ENCODE results near the gene YWHAH. TPM values are rescaled to one million over a fixed set of nuclear protein-coding genes. Genes with fewer than 3 reads are reported as not detected.

YWHAH gene
- total and polyA plus RNA-seq, 2 of the 8 experiments (the other 6 are each of a cell fraction or from before 2014, with no cell fraction given) = 146 to 247 TPM

GRCh38 chr22:31912407-31912743 is 32.0 kb upstream of the YWHAH start:
- Histone ChIP-seq H3K18ac (ENCODE audit: extremely low read depth, low read length) (no peak overlapping the region), H2AK5ac (ENCODE audit: low read depth, low read length) (no peak overlapping the region), H3K4me2 (ENCODE audit: insufficient read depth in 1 of 2, low read depth in 2 of 2, low read length in 2 of 2) (no peak overlapping the region), H3K27me3 (replicated peaks in 1 of 4; ENCODE audit: control insufficient read depth in 3 of 4, extremely low read depth in 1 of 4, insufficient read depth in 3 of 4, low read length in 3 of 4) (no peaks in the 10 kb centered on the region), H2BK120ac (replicated peaks; ENCODE audit: low read depth, low read length) (no peak overlapping the region), H3K79me2 (ENCODE audit: control insufficient read depth in 1 of 2, insufficient read depth in 2 of 2, low read length in 2 of 2) (no peaks in the 10 kb centered on the region), H3K4ac (replicated peaks; ENCODE audit: insufficient read length, low read depth, low read length) (no peak overlapping the region), H3K23me2 (ENCODE audit: low read depth, low read length) (no peaks in the 10 kb centered on the region), H2BK15ac (ENCODE audit: low read length) (no peak overlapping the region), H2BK12ac (ENCODE audit: low read depth, low read length) (no peak overlapping the region), H3K4me3 (ENCODE audit: extremely low read depth in 1 of 4, insufficient read depth in 2 of 4, low read depth in 3 of 4, low read length in 4 of 4) (no peak overlapping the region), H3K9ac (replicated peaks in 1 of 4; ENCODE audit: extremely low read depth in 1 of 4, low read depth in 3 of 4, low read length in 3 of 4) (no peak overlapping the region), H3K56ac (replicated peaks; ENCODE audit: insufficient read length, low read depth, low read length) (no peak overlapping the region), H3K27ac (ENCODE audit: low read depth, low read length) (no peak overlapping the region), H3K23ac (ENCODE audit: insufficient read length) (no peak overlapping the region), H4K8ac (ENCODE audit: extremely low read depth, insufficient read depth, low read length) (no peak overlapping the region), H4K20me1 (replicated peaks in 1 of 2; ENCODE audit: control insufficient read depth in 1 of 2, insufficient read depth in 2 of 2, low read length in 2 of 2) (no peaks in the 10 kb centered on the region), H4K5ac (ENCODE audit: insufficient read length, low read depth, low read length) (no peak overlapping the region), H2BK5ac (ENCODE audit: low read depth, low read length) (no peak overlapping the region), H3K4me1 (replicated peaks in 1 of 4; ENCODE audit: control insufficient read depth in 3 of 4, insufficient read depth in 4 of 4, low read length in 3 of 4) (no peaks in the 10 kb centered on the region), H3K9me3 (ENCODE audit: insufficient read depth in 2 of 2, low read depth in 1 of 2, low read length in 1 of 2) (no peaks in the 10 kb centered on the region), H3K79me1 (ENCODE audit: low read depth, low read length) (no peaks in the 10 kb centered on the region), H3K14ac (ENCODE audit: insufficient read length) (no peak overlapping the region), H2BK20ac (ENCODE audit: low read length) (no peak overlapping the region), H2AFZ (ENCODE audit: low read length) (no peak overlapping the region), H3K36me3 (ENCODE audit: control insufficient read depth in 2 of 4, insufficient read depth in 4 of 4, low read length in 3 of 4) (no peaks in the 10 kb centered on the region), H4K91ac (replicated peaks; ENCODE audit: insufficient read length, low read length) (no peak overlapping the region)
- ChIA-PET CTCF (ENCODE audit: partially characterized antibody) (interaction anchor here (0.9 to 1.5 kb wide), 2 partner anchors 58 to 66 kb away, joined by 3 to 5 read pairs; no protein-coding TSS in a partner anchor), POLR2A (ENCODE audit: partially characterized antibody) (no interaction called here)
- DNase-seq (ENCODE audit: low read depth in 1 of 2, low spot score in 2 of 2) = no peak
- FAIRE-seq = no peak
- TF ChIP-seq RAD21 (IDR thresholded peaks at IDR 0.05 in 1 of 2, conservative IDR thresholded peaks at IDR 0.05 in 1 of 2; ENCODE audit: low read depth in 2 of 2, low read length in 2 of 2) (no peak), NANOG (IDR thresholded peaks at IDR 0.05; ENCODE audit: insufficient read depth, low read depth, low read length, poor library complexity, severe bottlenecking) (no peak), SIRT6 (IDR thresholded peaks at IDR 0.05; ENCODE audit: low read length) (no peak), TBP (IDR thresholded peaks at IDR 0.05; ENCODE audit: low read depth, low read length) (no peak), KDM5A (IDR thresholded peaks at IDR 0.05; ENCODE audit: low read length) (no peak)
- 77% methylated on average over 1 of the region's 1 CpG; no CpG with 5 or more reads in 1 of the 2 experiments for WGBS, 2 experiments (ENCODE audit: extremely low coverage in 1 of 2, insufficient coverage in 1 of 2, insufficient read length in 1 of 2, insufficient replicate concordance in 2 of 2, low coverage in 1 of 2, low lambda C conversion rate in 2 of 2, missing lambda C conversion rate in 1 of 2)

All from H1 (cell line).